Skin of body (tissue), 2 donors: ENCODE data around the gene SMIM13. TPM values are rescaled to one million over a fixed set of nuclear protein-coding genes. Genes with fewer than 3 reads are reported as not detected.

Experiments used
- DNase-seq: peaks from one replicate; lab custom pipeline; 2025; lab: John Stamatoyannopoulos, UW
- total RNA-seq: library from RNA; depleted of rRNA; stranded (reverse); fragments of >200 nt; gene quantifications from one replicate; pipeline ENCODE4 v1.2.3, GENCODE V29; 2014

SMIM13 gene
- total RNA-seq = 13.2 TPM

DNA sequence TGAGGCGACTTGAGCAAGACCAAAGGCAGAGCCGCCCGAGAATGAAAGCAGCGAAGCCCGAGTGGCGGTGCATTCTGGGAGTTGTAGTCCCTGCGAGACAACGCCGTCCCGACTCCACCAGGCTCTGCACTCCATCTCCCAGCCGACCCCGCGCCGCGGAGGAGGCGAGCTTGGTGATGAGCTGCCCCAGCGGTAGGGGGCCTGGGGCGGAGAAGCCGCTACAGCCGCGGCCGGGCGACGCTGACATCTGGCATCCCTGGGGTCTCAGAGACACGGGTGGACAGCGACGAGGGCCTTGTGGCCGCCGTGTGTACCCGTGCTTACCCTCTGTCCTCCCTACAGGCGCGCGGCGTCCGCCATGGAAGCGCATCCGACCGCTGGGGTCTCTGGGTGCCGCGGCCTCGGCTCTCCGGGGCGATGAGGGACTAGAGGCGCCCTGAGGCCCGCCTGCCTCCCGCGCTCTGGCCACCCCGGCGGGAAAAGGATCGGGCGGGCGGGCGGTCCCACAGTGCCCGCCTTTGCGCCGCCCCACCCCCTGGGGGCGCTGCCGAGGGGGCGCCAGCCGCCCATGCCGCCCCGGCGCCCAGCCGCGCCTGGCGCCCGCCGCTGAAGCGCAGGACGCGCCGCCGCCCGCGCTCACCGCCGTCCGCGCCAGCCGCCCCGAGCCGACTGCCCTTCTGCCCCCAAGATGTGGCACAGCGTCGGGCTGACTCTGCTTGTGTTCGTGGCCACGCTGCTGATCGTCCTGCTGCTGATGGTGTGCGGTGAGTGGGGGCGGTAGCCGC, at the start of gene SMIM13:
SMIM13 (plus strand) TSS at position 209 of the 785 bp plus-strand sequence; CDS start at position 689, 480 bp downstream.
- peak; percentile 98 for DNase-seq

GRCh38 chr6:11043961-11044711, 49.5 kb upstream of the SMIM13 start, which contains the start of gene ELOVL2:
ELOVL2 (minus strand) TSS chr6:11044305; CDS start chr6:11044230, 75 bp downstream.
- DNase-seq = peak; percentile 31

DNA sequence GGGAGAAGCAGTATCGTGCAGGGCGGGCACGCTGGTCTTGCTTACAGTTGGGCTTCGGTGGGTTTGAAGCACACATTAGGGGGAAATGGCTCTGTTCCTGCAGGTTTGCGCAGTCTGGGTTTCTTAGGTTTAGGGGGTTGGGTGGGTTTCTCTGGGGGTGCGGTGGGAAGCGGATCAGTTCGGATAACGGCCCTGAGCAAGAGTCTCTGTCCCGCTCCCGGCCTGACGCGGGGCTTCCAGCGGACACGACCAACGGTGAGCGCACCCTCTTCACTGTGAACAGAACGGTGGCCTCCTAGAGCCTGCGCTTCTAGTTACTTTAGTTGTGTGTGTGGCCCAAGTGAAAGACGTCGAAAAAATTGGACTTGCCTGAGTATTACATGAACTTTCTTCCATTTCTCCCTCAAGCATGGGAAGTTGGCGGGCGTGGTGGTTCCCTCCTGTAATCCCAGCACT, 48.9 kb upstream of the SMIM13 start:
- DNase-seq = no peak

- DNase-seq = no peak
Measured at GRCh38 chr6:11050731-11051130, 42.9 kb upstream of the SMIM13 start.

DNA sequence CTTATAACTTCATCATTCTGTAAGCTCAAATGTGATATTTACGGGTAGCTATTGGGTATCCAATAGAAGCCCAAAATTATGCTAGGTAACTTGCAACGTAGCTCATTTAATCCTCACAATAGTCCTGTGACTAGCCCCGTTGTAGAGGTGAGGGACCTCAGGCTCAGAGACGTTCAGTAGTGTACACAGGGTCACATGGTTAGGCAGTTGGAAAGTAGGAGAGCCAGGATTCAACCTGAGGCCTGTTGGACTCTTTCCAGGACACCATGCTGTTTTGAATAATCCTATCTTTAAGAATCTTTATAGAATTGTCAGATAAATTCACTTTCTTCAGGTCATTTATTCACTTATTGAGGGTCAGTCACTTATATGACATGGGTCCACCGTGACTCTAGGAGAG, 40.3 kb upstream of the SMIM13 start:
- no peak for DNase-seq

GRCh38 chr6:11054722-11055121, 38.9 kb upstream of the SMIM13 start:
- DNase-seq = no peak

- no peak for DNase-seq
Measured at GRCh38 chr6:11055127-11055627, 38.5 kb upstream of the SMIM13 start.

GRCh38 chr6:11056871-11057270, 36.8 kb upstream of the SMIM13 start:
- no peak for DNase-seq

GRCh38 chr6:11058406-11058805, 35.2 kb upstream of the SMIM13 start:
- DNase-seq = no peak

- no peak for DNase-seq
Measured at GRCh38 chr6:11062083-11062482, 31.6 kb upstream of the SMIM13 start.

DNA sequence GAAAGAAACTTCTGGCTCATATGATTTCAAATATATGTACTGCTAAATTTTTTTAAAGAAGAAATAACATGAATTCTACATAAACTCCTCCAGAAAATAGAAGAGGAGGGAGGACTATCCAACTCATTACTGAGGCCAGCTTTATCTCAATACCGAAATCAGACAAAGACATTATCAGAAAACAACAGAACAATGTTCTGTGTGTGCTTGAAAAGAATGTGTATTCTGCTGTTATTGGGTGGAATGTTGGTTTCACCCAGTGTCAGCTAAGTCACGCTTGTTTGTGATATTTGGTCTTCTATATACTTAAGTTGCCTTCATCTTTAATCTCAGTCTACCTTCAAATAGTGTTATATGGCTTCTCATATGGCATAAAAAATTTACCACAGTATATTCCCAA, 30.9 kb upstream of the SMIM13 start:
- DNase-seq = no peak

GRCh38 chr6:11064836-11065235, 28.8 kb upstream of the SMIM13 start:
- DNase-seq = peak; percentile 2

DNA sequence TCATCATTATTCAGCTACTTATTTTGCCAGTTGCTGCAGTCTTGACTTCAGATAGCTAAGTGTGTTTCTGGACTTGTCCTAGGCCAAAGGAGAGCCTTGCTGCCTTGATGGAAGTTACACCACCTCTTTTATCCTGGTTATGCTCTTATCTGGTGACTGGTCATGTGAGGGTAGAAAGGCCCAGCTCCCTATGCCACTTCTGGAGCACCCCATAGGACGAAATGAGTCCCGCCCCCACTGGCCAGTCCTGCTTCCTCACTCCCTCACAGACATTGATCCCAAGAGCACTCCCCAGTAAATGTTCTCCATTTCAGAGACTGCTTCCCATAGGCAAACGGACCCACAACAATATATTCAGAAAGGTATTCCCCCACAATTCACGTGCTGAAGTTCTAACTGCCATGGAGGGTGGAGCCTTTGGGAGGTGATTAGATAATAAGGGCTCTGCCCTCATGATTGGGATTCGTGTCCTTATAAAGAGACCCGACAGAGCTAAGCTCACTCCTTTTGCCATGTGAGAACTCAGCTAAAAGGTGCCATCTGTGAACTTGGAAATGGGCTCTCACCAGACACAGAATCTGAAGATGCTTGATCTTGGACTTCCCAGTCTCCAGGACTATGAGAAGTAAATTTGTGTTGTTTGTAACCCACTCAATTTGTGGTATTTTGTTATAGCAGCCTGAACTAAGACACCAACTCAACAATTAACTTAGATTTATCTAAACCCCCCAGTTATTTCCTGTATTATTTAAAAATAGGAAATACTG, 28.0 kb upstream of the SMIM13 start:
- no peak for DNase-seq

- DNase-seq = no peak
Measured at GRCh38 chr6:11066505-11067347, 26.9 kb upstream of the SMIM13 start.

GRCh38 chr6:11067348-11067747, 26.3 kb upstream of the SMIM13 start:
- DNase-seq = no peak

DNA sequence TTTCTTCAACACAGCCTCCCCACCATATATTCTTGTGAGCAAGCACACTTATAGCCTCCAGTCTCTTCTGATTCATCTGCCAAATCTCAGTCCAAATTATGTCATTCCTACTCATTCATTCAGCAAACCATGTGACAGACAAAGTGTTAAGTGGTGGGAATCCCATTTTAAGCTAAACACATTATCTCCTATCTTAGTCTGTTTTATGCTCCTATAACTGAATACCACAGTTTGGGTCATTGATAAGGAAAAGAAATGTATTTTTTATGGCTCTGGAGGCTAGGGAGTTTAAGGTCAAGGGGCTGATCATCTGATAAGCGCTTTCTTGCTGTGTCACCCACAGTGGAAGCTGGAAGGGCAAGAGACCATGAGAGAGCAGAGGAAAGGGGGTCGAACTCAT, 23.9 kb upstream of the SMIM13 start:
- no peak for DNase-seq

GRCh38 chr6:11072101-11072500, 21.5 kb upstream of the SMIM13 start:
- DNase-seq = no peak

GRCh38 chr6:11076540-11076939, 17.1 kb upstream of the SMIM13 start:
- DNase-seq = no peak

DNA sequence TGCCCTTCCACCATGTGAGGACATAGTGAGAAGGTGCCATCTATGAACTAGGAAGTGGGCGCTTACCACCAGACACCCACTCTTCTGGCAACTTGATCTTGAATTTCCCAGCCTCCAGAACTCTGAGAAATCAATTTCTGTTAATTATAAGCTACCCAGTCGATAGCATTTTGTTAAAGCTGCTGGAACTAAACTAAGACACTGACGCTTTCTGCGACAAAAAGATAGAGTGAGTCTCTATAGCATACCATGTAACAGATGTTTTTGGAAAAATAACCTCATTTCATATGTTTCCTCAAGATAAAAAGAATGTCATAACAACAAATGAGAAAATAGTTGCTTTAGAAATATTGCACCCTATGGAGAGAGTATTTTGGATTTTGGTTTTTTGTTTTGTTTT, 15.4 kb upstream of the SMIM13 start:
- no peak for DNase-seq

- no peak for DNase-seq
Measured at GRCh38 chr6:11080296-11080695, 13.3 kb upstream of the SMIM13 start.

DNA sequence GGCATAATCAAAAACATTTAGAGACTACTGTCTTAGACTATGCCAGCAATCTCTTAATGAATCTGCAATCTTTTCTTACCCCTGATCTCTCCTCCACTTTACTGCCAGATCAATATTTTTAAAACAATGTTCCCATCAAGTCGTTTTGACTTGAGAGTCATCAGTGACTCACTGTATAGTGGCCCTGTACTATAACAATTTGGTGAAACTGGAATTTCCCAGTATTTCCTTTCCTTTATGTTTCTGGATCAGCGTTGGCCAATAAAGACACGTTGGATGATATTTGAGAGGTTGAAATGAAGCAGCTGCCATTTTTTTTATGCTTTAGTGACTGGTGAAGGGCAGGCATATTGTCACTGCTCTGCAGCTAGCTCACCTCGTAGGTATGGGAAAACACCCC, 10.1 kb upstream of the SMIM13 start:
- DNase-seq = no peak
